Effector memory CD8-positive, alpha-beta T cell (primary cell): Measurements from ENCODE around the gene APOBEC3G.
"Not testable (repeated sequence)": the region's sequence is repeated elsewhere in the genome, so short reads cannot be mapped to it uniquely, and the experiment has no call there.

Experiments
- ATAC-seq: fragments of 150-1000 bp; cut with Tn5 transposase; replicated peaks from 2 replicates; pipeline ENCODE4 v1.10.0; 2021; ENCODE audit warnings: mild to moderate bottlenecking, moderate library complexity
- DNase-seq, 3 experiments: peaks; one replicate each; pipeline ENCODE4 v3.0.0; 2021
- H3K27ac Mint-ChIP-seq, 2 donors: one replicate each; pipeline ENCODE4 v1.8.0; 2022; ENCODE audit warnings: mild to moderate bottlenecking in 2 of 2, mixed read lengths in 2 of 2, moderate library complexity in 2 of 2
- H3K27me3 Mint-ChIP-seq, 2 donors: one replicate each; pipeline ENCODE4 v1.8.0; 2022; ENCODE audit warnings: mixed read lengths in 2 of 2
- H3K36me3 Mint-ChIP-seq: one replicate; pipeline ENCODE4 v1.8.0; 2022; ENCODE audit warnings: mild to moderate bottlenecking, moderate library complexity, mixed read lengths; ENCODE audit not compliant: insufficient read depth
- H3K4me1 Mint-ChIP-seq, 2 donors: one replicate each; pipeline ENCODE4 v1.8.0; 2022; ENCODE audit warnings: low read depth in 2 of 2, mixed read lengths in 2 of 2
- H3K4me3 Mint-ChIP-seq, 2 donors: one replicate each; pipeline ENCODE4 v1.8.0; 2022; ENCODE audit warnings: mild to moderate bottlenecking in 2 of 2, mixed read lengths in 2 of 2, moderate library complexity in 2 of 2
- H3K9me3 Mint-ChIP-seq, 2 donors: one replicate each; pipeline ENCODE4 v1.8.0; 2022; ENCODE audit warnings: mixed read lengths in 2 of 2

APOBEC3G gene

GRCh38 chr22:39045136-39045535 is 31.9 kb upstream of the APOBEC3G start:
- not testable (repeated sequence) for ATAC-seq, DNase-seq, H3K4me3 Mint-ChIP-seq, H3K27me3 Mint-ChIP-seq, H3K9me3 Mint-ChIP-seq
- Mint-ChIP-seq H3K4me1 (peaks cover 35 to 37% of the 10 kb centered on the region in 2 donors), H3K36me3 (peaks cover 36% of the 10 kb centered on the region), H3K27ac (peak overlapping the region; percentile 60 to 86)

DNA sequence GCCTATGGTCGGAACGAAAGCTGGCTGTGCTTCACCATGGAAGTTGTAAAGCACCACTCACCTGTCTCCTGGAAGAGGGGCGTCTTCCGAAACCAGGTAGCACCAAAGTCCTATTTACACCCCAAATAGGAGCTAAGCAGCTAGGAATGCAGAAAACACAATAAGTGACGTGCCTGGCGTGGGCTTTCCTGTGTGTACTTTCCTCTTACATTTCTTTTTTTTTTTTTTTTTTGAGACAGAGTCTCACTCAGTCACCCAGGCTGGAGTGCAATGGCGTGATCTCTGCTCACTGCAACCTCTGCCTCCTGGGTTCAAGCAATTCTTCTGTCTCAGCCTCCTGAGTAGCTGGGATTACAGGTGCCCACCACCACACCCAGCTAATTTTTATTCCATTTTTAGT is 27.6 kb upstream of the APOBEC3G start:
- not testable (repeated sequence) for H3K9me3 Mint-ChIP-seq, DNase-seq, H3K4me3 Mint-ChIP-seq, ATAC-seq, H3K27me3 Mint-ChIP-seq
- Mint-ChIP-seq H3K27ac (peak overlapping the region in 1 of 2 donors; percentile 32), H3K4me1 (peaks cover 19 to 23% of the 10 kb centered on the region in 2 donors), H3K36me3 (peaks cover 12% of the 10 kb centered on the region)

- not testable (repeated sequence) for H3K36me3 Mint-ChIP-seq, DNase-seq, H3K27me3 Mint-ChIP-seq, H3K9me3 Mint-ChIP-seq, H3K4me1 Mint-ChIP-seq, H3K4me3 Mint-ChIP-seq, ATAC-seq
- H3K27ac Mint-ChIP-seq, result peak overlapping the region in 1 of 2 donors; percentile 69
These were observed 25.1 kb upstream of the APOBEC3G start for GRCh38 chr22:39051844-39052495.

DNA sequence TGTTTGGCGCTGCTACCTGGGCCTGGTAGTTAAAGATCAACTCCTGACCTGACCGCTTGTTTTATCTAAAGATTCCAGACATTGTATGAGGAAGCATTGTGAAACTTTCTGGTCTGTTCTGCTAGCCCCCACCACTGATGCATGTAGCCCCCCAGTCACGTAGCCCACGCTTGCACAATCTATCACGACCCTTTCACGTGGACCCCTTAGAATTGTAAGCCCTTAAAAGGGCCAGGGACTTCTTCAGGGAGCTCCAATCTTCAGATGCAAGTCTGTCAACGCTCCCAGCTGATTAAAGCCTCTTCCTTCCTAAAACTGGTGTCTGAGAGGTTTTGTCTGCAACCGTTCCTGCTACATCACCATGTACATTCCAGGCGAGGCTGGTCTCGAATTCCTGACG is 21.4 kb upstream of the APOBEC3G start:
- Mint-ChIP-seq H3K4me3 (no peak overlapping the region), H3K4me1 (peaks cover 0 to 2% of the 10 kb centered on the region in 2 donors), H3K27me3 (no peaks in the 10 kb centered on the region), H3K36me3 (peaks cover 5% of the 10 kb centered on the region), H3K27ac (no peak overlapping the region), H3K9me3 (no peaks in the 10 kb centered on the region)
- DNase-seq (no peak), ATAC-seq (no peak)

DNA sequence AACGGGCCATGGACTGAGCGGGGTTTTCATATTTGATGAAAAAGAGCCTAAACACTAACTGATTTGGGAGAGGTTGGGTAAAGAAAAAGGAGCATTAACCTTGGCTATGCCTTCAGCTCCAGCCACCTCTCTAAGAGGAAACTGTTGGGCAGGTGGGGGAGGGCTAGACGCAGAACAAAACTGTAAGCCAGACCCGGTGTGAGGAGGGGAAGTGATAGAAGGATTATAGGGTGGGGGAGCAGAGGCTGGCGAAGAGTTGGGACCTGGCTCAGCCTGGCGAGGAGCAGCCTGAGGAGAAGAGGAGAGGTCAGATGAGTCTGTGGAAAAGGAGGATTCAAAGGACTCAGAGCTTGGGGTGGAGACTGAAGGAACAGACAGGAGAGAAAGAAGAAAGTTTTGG is 15.8 kb upstream of the APOBEC3G start:
- ATAC-seq, H3K27me3 Mint-ChIP-seq, DNase-seq, H3K27ac Mint-ChIP-seq, H3K36me3 Mint-ChIP-seq, H3K9me3 Mint-ChIP-seq, H3K4me1 Mint-ChIP-seq, H3K4me3 Mint-ChIP-seq: not testable (repeated sequence)

DNA sequence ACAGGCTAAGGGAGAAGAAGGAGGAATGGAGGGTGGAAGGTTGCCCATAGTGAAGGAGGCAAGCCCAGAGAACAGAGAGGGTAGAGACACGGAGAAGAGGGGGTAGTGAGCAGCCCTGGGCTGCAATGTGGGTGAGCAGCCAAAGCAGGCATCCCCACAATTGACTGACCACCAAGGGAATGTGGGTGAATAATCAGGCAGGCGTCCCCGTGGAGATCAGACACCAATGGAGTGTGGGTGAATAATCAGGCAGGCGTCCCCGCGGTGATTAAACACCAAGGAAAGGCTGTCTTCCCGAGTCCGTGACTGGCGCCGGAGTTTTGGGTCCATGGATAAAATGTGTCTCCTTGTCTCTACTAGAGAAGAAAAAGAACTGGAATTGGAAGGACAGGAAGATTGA is 15.1 kb upstream of the APOBEC3G start:
- not testable (repeated sequence) for H3K9me3 Mint-ChIP-seq, H3K27me3 Mint-ChIP-seq

GRCh38 chr22:39063904-39064303 is 13.2 kb upstream of the APOBEC3G start:
- DNase-seq, H3K36me3 Mint-ChIP-seq, H3K4me3 Mint-ChIP-seq, H3K4me1 Mint-ChIP-seq, H3K27me3 Mint-ChIP-seq, H3K9me3 Mint-ChIP-seq: not testable (repeated sequence)
- H3K27ac Mint-ChIP-seq, result peak overlapping the region in 1 of 2 donors; percentile 33
- ATAC-seq, result peak; percentile 29

More for the DNA sequence above, 15.1 kb upstream of the APOBEC3G start:
- ATAC-seq, H3K4me1 Mint-ChIP-seq, DNase-seq, H3K27ac Mint-ChIP-seq, H3K4me3 Mint-ChIP-seq, H3K36me3 Mint-ChIP-seq: not testable (repeated sequence)

DNA sequence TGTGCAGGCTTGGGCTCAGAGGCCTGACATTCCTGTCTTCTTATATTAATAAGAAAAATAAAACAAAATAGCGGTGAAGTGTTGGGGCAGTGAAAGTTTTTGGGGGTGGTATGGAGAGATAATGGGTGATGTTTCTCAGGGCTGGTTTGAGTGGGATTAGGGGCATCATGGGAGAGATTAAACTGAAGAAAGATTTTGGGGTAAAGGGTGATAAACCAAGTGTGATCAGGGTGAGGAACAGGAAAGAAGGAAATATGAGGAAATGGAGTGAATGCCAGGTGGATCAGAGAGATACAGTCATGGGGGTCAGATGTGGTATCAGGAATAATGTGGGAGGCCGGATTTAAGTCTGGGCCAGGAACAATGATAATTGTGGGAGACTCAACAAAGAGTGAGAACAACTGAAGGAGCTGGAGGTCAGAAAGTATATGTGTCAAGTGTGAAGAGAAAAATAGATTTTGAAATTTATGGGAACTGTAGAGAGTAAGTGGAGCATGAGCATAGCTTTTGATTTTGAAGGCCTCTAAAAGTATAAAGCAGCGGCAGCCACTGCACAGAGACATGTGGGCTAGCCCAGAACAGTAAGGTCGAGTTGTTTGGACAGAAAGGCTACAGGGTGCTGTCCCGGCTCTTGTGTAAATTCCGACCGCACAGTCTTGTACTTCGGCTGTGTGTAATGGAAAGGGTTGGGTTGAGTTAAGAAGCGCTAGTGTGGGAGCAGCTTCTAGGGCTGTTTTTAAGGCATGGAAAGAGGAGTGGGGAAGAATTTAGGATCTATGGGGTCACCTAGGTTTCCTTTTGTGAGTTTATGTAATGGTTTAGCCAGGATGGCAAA is 10.4 kb upstream of the APOBEC3G start:
- DNase-seq, result not testable (repeated sequence)

DNA sequence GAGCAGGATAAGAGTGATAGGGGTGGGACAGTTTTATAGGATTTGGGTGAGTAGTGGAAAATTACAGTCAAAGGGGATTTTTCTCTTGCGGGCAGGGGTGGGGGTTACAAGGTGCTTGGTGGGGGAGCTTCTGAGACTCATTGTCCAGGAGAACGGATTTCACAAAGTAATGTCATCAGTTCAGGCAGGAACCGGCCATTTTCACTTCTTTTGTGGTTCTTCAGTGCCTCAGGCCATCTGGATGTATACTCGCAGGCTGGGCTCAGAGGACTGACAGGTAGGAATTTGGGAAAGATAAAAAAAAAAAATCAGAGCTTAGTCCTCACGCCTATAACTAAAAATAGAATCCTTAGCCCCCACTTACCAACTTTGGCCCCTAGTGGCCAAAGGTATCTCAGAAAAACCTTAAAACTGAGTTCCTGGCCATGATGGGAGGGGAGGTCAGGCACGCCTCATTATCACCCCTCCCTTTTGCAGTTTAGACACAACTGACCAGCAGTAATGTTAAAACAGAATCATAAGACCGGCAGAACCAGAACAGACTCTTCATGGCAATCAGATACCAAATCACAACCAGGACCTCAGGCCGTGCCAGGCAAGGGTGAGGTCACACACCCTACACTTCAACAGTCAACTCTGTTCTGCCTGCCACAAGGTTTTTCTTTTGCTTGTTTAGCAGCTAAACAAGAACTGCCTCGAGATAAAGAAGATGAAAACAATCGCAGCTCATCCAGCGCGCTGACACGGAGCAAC is 8.9 kb upstream of the APOBEC3G start:
- H3K9me3 Mint-ChIP-seq, result no peaks in the 10 kb centered on the region
- no peak overlapping the region for H3K27ac Mint-ChIP-seq
- no peaks in the 10 kb centered on the region for H3K36me3 Mint-ChIP-seq
- no peak overlapping the region for H3K4me3 Mint-ChIP-seq
- H3K4me1 Mint-ChIP-seq, result peaks cover 3 to 5% of the 10 kb centered on the region in 2 donors
- no peaks in the 10 kb centered on the region for H3K27me3 Mint-ChIP-seq
- no peak for DNase-seq
- ATAC-seq, result no peak

More for the DNA sequence above, 10.4 kb upstream of the APOBEC3G start:
- H3K9me3 Mint-ChIP-seq, H3K27me3 Mint-ChIP-seq, ATAC-seq, H3K4me3 Mint-ChIP-seq, H3K4me1 Mint-ChIP-seq, H3K27ac Mint-ChIP-seq, H3K36me3 Mint-ChIP-seq: not testable (repeated sequence)

GRCh38 chr22:39070186-39070585 is 6.9 kb upstream of the APOBEC3G start:
- peak overlapping the region in 1 of 2 donors; percentile 12 for H3K27ac Mint-ChIP-seq
- no peak overlapping the region for H3K4me3 Mint-ChIP-seq
- no peaks in the 10 kb centered on the region for H3K27me3 Mint-ChIP-seq
- DNase-seq (no peak), ATAC-seq (no peak)
- no peaks in the 10 kb centered on the region for H3K36me3 Mint-ChIP-seq
- no peaks in the 10 kb centered on the region for H3K9me3 Mint-ChIP-seq
- H3K4me1 Mint-ChIP-seq, result peaks cover 6 to 8% of the 10 kb centered on the region in 2 donors

GRCh38 chr22:39072581-39072981 is 4.5 kb upstream of the APOBEC3G start:
- not testable (repeated sequence) for H3K4me3 Mint-ChIP-seq, ATAC-seq, H3K36me3 Mint-ChIP-seq, DNase-seq, H3K27me3 Mint-ChIP-seq, H3K9me3 Mint-ChIP-seq, H3K27ac Mint-ChIP-seq
- H3K4me1 Mint-ChIP-seq, result peaks cover 13 to 20% of the 10 kb centered on the region in 2 donors

DNA sequence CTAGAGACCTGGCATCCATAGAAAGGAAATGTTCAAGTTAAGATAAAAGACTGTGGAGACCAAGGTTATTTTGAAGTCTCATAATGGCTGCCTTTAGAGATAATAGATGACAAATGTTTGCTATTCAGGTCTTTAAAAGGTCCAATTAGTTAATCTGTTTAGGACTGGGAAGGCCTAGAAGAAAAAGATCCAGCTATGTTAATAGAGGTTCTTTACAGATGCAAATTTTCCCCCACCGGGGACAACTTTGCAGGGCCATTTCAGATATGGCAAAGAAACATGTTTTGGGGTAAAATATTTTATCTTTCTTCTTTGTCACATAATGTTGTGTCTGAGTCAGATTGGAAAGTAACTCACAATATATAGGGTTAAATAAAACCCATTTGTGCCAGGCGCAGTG is 3.1 kb upstream of the APOBEC3G start:
- no peak overlapping the region for H3K4me3 Mint-ChIP-seq
- H3K27me3 Mint-ChIP-seq, result no peaks in the 10 kb centered on the region
- H3K4me1 Mint-ChIP-seq, result peaks cover 23 to 30% of the 10 kb centered on the region in 2 donors
- H3K9me3 Mint-ChIP-seq, result no peaks in the 10 kb centered on the region
- ATAC-seq, result no peak
- H3K36me3 Mint-ChIP-seq, result peaks cover 21% of the 10 kb centered on the region
- no peak for DNase-seq
- H3K27ac Mint-ChIP-seq, result peak overlapping the region in 1 of 2 donors; percentile 12

GRCh38 chr22:39076155-39077025 is 685 bp upstream of the APOBEC3G start:
- H3K36me3 Mint-ChIP-seq, result peaks cover 45% of the 10 kb centered on the region
- not testable (repeated sequence) for H3K9me3 Mint-ChIP-seq, DNase-seq, H3K27me3 Mint-ChIP-seq, ATAC-seq
- peak overlapping the region; percentile 98 to 99 for H3K27ac Mint-ChIP-seq
- H3K4me1 Mint-ChIP-seq, result peaks cover 40 to 49% of the 10 kb centered on the region in 2 donors
- H3K4me3 Mint-ChIP-seq, result peak overlapping the region; percentile 76 to 98
